SU-DHL-6 (cell line): ENCODE results near the gene RABGAP1.

ENCODE experiments used
- H2AFZ ChIP-seq: fragments of 200-600 bp; sonication (generic); 2 replicates; pipeline ENCODE4 v1.6.1; 2014; ENCODE audit warnings: low read depth, mild to moderate bottlenecking, moderate library complexity, mixed read lengths, antibody characterized with exemption, low read length; ENCODE audit not compliant: severe bottlenecking
- H3F3A ChIP-seq: fragments of 200-600 bp; shearing (Covaris generic); 2 replicates; pipeline ENCODE4 v1.6.0; 2016; ENCODE audit warnings: antibody characterized with exemption, mild to moderate bottlenecking; ENCODE audit not compliant: insufficient read depth
- H3K27ac ChIP-seq: fragments of 200-600 bp; sonication (generic); 2 replicates; pipeline ENCODE4 v1.5.1; 2016; ENCODE audit warnings: low read depth, mild to moderate bottlenecking, low read length, moderate library complexity, mixed read lengths
- H3K27me3 ChIP-seq: fragments of 200-600 bp; sonication (generic), shearing (Covaris generic); 2 replicates; pipeline ENCODE4 v1.6.0; 2014; ENCODE audit warnings: mild to moderate bottlenecking, low read length
- H3K36me3 ChIP-seq: fragments of 200-600 bp; sonication (generic); 2 replicates; pipeline ENCODE4 v1.6.1; 2014; ENCODE audit warnings: mild to moderate bottlenecking, low read length, mixed read lengths
- H3K4me2 ChIP-seq: fragments of 300-600, 200-600 bp; shearing (Covaris generic), sonication (generic); 2 replicates; pipeline ENCODE4 v1.6.0; 2014; ENCODE audit warnings: low read length, low read depth, mild to moderate bottlenecking; ENCODE audit not compliant: poor library complexity, severe bottlenecking
- H3K4me3 ChIP-seq: fragments of 200-600 bp; sonication (generic); 2 replicates; pipeline ENCODE4 v1.5.1; 2014; ENCODE audit warnings: antibody characterized with exemption, low read length, mild to moderate bottlenecking, mixed read lengths; ENCODE audit not compliant: insufficient read depth, poor library complexity, severe bottlenecking
- H3K79me2 ChIP-seq: fragments of 200-600 bp; sonication (generic); 2 replicates; pipeline ENCODE4 v1.6.1; 2014; ENCODE audit warnings: mild to moderate bottlenecking, low read length, moderate library complexity; ENCODE audit not compliant: insufficient read depth
- H3K9ac ChIP-seq: fragments of 200-600 bp; sonication (generic); 2 replicates; pipeline ENCODE4 v1.7.0; 2014; ENCODE audit warnings: mild to moderate bottlenecking, low read length
- H3K9me2 ChIP-seq: fragments of 200-600 bp; sonication (generic); replicated peaks from 2 replicates; pipeline ENCODE4 v1.6.1; 2014; ENCODE audit warnings: low read length; ENCODE audit not compliant: insufficient read depth
- H3K9me3 ChIP-seq: fragments of 200-600 bp; sonication (generic); 2 replicates; pipeline ENCODE4 v1.6.1; 2014; ENCODE audit warnings: low read length, mixed read lengths; ENCODE audit not compliant: insufficient read depth
- H4K20me1 ChIP-seq: fragments of 200-600 bp; sonication (generic); 2 replicates; pipeline ENCODE4 v1.6.1; 2014; ENCODE audit warnings: low read depth, mild to moderate bottlenecking, antibody characterized with exemption, low read length, moderate library complexity, mixed read lengths
- EZH2phosphoT487 ChIP-seq: fragments of 200-600 bp; sonication (generic), shearing (Covaris generic); conservative IDR thresholded peaks from 2 replicates; pipeline ENCODE4 v1.6.1; 2018; ENCODE audit warnings: mild to moderate bottlenecking, antibody characterized with exemption, low read length, moderate library complexity, mixed read lengths
- TF ChIP-seq, protein P1 (sequence below): fragments of 200-600 bp; sonication (generic); IDR thresholded peaks from one replicate; pipeline ENCODE4 v1.5.1; 2017; ENCODE audit warnings: antibody characterized with exemption, mild to moderate bottlenecking, low read length, moderate library complexity; ENCODE audit not compliant: insufficient read depth, poor library complexity, severe bottlenecking

The RABGAP1 gene

DNA sequence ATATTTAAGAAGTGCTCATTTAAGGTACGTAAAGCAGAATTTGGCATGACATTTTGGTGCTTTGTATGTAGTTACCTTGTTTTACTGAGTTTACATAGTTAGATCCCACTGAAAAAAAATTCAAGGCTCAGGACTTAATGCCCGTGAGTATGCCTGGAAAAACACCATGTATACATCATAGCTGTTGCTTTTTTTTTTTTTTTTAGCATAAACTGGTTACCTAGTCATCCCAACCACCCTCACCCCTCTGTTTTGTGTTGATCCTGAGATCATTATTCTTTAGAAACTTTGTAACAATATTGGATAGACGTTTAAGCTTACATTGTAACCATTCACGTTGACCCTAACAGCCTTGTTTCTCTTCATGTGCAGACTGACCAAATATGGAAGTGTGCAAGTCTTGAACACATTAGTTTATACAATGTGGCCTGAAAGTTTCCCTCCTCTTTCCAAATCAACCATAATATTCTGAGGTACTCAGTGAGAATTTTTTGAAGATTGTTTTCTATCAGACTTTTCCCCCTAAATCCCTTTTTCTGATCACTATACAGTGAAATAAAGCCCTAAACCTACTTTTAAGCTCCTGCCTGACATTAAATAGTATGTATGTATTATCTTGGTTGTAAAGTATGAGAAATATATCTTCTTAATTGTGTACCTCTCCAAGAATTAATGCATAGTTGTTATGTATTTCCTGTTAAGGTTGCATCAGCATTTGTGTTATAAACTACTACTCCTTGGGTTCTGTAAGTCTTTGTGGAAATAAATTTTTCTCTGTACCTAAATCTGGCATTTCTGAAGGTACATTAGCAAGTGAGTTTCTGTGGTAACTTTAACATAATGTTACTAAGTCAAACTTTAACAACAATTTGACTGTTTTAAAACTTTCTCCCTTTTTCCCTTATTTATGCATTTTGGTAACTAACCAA lies 4.4 kb downstream of the RABGAP1 start:
- H3K27ac ChIP-seq: peak overlapping the region; percentile 27; the same call in 1 of the 2 replicates

DNA sequence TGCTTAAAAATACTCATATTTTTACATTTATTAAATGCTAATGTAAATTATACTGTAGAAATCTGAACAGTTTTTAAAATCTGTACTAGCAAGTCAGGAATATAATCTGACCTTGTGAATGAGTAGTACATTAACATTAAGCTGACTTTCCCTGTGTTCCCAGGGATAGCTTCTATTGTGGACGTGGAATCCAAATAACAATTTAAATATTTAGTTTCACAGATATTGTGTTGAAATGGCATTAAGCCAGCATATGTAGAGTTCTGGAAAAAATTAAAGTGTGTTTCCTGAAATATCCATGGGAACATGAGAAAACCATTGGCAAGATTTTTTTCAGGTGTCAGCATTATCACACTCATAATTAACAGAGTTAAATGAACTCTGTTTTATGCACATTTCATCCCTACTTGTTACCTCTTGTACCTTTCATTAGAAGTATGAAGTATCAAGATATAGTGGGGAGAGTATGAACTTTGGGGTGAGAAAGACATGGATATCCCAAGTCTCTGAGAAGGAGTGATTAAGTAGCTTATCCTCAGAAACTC lies 5.7 kb downstream of the RABGAP1 start:
- no peak overlapping the region for H3K27ac ChIP-seq
- H3K9me2 ChIP-seq: no peaks in the 10 kb centered on the region
- no peak overlapping the region for H3K9ac ChIP-seq
- H3K36me3 ChIP-seq: 0 out of 2 replicates have a peak, but pooled peaks cover 3% of the 10 kb centered on the region
- H4K20me1 ChIP-seq: peaks cover 18% of the 10 kb centered on the region
- H2AFZ ChIP-seq: no peak overlapping the region
- TF ChIP-seq, protein P1, sequence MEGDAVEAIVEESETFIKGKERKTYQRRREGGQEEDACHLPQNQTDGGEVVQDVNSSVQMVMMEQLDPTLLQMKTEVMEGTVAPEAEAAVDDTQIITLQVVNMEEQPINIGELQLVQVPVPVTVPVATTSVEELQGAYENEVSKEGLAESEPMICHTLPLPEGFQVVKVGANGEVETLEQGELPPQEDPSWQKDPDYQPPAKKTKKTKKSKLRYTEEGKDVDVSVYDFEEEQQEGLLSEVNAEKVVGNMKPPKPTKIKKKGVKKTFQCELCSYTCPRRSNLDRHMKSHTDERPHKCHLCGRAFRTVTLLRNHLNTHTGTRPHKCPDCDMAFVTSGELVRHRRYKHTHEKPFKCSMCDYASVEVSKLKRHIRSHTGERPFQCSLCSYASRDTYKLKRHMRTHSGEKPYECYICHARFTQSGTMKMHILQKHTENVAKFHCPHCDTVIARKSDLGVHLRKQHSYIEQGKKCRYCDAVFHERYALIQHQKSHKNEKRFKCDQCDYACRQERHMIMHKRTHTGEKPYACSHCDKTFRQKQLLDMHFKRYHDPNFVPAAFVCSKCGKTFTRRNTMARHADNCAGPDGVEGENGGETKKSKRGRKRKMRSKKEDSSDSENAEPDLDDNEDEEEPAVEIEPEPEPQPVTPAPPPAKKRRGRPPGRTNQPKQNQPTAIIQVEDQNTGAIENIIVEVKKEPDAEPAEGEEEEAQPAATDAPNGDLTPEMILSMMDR: no peak
- no peak for TF ChIP-seq EZH2phosphoT487
- no peaks in the 10 kb centered on the region for H3F3A ChIP-seq
- H3K4me3 ChIP-seq: no peak overlapping the region
- H3K4me2 ChIP-seq: no peak overlapping the region
- no peaks in the 10 kb centered on the region for H3K27me3 ChIP-seq
- H3K9me3 ChIP-seq: no peaks in the 10 kb centered on the region
- H3K79me2 ChIP-seq: peaks cover 98% of the 10 kb centered on the region

More for the DNA sequence above, 4.4 kb downstream of the RABGAP1 start:
- 0 out of 2 replicates have a peak, but pooled peaks cover under 1% of the 10 kb centered on the region for H3F3A ChIP-seq
- no peak overlapping the region for H3K4me3 ChIP-seq
- H3K36me3 ChIP-seq: 0 out of 2 replicates have a peak, but pooled peaks cover 3% of the 10 kb centered on the region
- H3K79me2 ChIP-seq: peaks cover 91% of the 10 kb centered on the region
- H3K9me2 ChIP-seq: no peaks in the 10 kb centered on the region
- H3K4me2 ChIP-seq: peak overlapping the region; percentile 29
- peaks cover 18% of the 10 kb centered on the region for H4K20me1 ChIP-seq
- H3K27me3 ChIP-seq: no peaks in the 10 kb centered on the region
- no peak overlapping the region for H2AFZ ChIP-seq
- no peak overlapping the region for H3K9ac ChIP-seq
- H3K9me3 ChIP-seq: no peaks in the 10 kb centered on the region
- TF ChIP-seq, protein P1: no peak
- no peak for TF ChIP-seq EZH2phosphoT487

DNA sequence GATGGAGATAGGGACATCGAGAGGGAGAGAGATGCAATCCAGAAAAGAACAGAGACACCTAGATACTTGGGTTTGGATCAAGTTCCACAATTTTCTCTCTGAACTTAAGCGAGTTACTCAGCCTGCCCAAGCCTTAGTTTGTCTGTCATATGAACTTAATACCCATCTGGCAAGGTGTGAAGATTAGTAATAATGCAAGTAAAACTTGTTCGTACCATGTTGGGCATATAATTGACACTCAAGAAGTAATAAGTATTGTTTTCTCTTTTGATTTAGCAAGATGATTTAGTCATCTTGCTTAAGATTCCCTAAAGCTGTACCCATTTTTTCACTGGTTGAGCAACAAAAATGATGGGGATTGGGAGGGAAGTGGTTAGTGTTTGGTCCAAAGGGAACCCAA lies 7.5 kb downstream of the RABGAP1 start:
- no peaks in the 10 kb centered on the region for H3F3A ChIP-seq
- no peak overlapping the region for H3K4me3 ChIP-seq
- no peak for TF ChIP-seq EZH2phosphoT487
- TF ChIP-seq, protein P1: no peak
- no peak overlapping the region for H3K27ac ChIP-seq
- no peak overlapping the region for H3K9ac ChIP-seq
- H3K36me3 ChIP-seq: 0 out of 2 replicates have a peak, but pooled peaks cover 3% of the 10 kb centered on the region
- H4K20me1 ChIP-seq: peaks cover 20% of the 10 kb centered on the region
- no peaks in the 10 kb centered on the region for H3K27me3 ChIP-seq
- no peak overlapping the region for H3K4me2 ChIP-seq
- H3K9me2 ChIP-seq: no peaks in the 10 kb centered on the region
- no peaks in the 10 kb centered on the region for H3K9me3 ChIP-seq
- H3K79me2 ChIP-seq: peaks cover 97% of the 10 kb centered on the region
- H2AFZ ChIP-seq: no peak overlapping the region
